ENCODE results near the gene PRSS21.

GRCh38 chr16:2853531-2854073 is 36.6 kb downstream of the PRSS21 start:
- TF ChIP-seq, protein P1, sequence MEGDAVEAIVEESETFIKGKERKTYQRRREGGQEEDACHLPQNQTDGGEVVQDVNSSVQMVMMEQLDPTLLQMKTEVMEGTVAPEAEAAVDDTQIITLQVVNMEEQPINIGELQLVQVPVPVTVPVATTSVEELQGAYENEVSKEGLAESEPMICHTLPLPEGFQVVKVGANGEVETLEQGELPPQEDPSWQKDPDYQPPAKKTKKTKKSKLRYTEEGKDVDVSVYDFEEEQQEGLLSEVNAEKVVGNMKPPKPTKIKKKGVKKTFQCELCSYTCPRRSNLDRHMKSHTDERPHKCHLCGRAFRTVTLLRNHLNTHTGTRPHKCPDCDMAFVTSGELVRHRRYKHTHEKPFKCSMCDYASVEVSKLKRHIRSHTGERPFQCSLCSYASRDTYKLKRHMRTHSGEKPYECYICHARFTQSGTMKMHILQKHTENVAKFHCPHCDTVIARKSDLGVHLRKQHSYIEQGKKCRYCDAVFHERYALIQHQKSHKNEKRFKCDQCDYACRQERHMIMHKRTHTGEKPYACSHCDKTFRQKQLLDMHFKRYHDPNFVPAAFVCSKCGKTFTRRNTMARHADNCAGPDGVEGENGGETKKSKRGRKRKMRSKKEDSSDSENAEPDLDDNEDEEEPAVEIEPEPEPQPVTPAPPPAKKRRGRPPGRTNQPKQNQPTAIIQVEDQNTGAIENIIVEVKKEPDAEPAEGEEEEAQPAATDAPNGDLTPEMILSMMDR (IDR thresholded peaks at IDR 0.05) = no peak
- TF ChIP-seq MAX (IDR thresholded peaks at IDR 0.05; ENCODE audit: low read depth) (no peak), POLR2AphosphoS5 (IDR thresholded peaks at IDR 0.05; ENCODE audit: low read depth, low read length) (no peak), ZBTB33 (IDR thresholded peaks at IDR 0.05; ENCODE audit: borderline replicate concordance, low read depth) (no peak), EZH2phosphoT487 (IDR thresholded peaks at IDR 0.05; ENCODE audit: borderline replicate concordance, low read depth) (no peak), EP300 (IDR thresholded peaks at IDR 0.05; ENCODE audit: borderline replicate concordance in 1 of 2, low read depth in 1 of 2, low read length in 1 of 2) (no peak), TAF1 (IDR thresholded peaks at IDR 0.05; ENCODE audit: borderline replicate concordance, low read depth, low read length) (no peak), SIN3A (IDR thresholded peaks at IDR 0.05; ENCODE audit: borderline replicate concordance, low read depth, low read length) (no peak), REST (IDR thresholded peaks at IDR 0.05; ENCODE audit: low read depth, low read length) (no peak), FOXJ3 (CRISPR knock-in tag; IDR thresholded peaks at IDR 0.05) (no peak), RXRA (IDR thresholded peaks at IDR 0.05; ENCODE audit: borderline replicate concordance, low read depth) (no peak), GATA2 (CRISPR knock-in tag; IDR thresholded peaks at IDR 0.05) (no peak), FOXM1 (IDR thresholded peaks at IDR 0.05; ENCODE audit: low read depth) (no peak)
- TF ChIP-seq, protein P2, sequence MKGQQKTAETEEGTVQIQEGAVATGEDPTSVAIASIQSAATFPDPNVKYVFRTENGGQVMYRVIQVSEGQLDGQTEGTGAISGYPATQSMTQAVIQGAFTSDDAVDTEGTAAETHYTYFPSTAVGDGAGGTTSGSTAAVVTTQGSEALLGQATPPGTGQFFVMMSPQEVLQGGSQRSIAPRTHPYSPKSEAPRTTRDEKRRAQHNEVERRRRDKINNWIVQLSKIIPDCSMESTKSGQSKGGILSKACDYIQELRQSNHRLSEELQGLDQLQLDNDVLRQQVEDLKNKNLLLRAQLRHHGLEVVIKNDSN (IDR thresholded peaks at IDR 0.05; ENCODE audit: borderline replicate concordance, low read depth) = no peak
